ENCODE results near the gene BARD1.
"Not testable (repeated sequence)": the region's sequence is repeated elsewhere in the genome, so short reads cannot be mapped to it uniquely, and the experiment has no call there.

BARD1 gene

GRCh38 chr2:214753455-214753854, 56.0 kb downstream of the BARD1 start:
- no peak for DNase-seq

- DNase-seq, result no peak
Observed at GRCh38 chr2:214750529-214750928, 59.0 kb downstream of the BARD1 start.

- DNase-seq, result no peak
Observed at GRCh38 chr2:214747992-214748391, 61.5 kb downstream of the BARD1 start.

GRCh38 chr2:214742119-214742518, 67.4 kb downstream of the BARD1 start:
- DNase-seq, result no peak

GRCh38 chr2:214740867-214741395, 68.6 kb downstream of the BARD1 start:
- no peak for DNase-seq

- DNase-seq, result no peak
Observed at GRCh38 chr2:214737188-214737587, 72.3 kb downstream of the BARD1 start.

- DNase-seq, result peak; percentile 17
Observed at GRCh38 chr2:214730800-214731407, 78.6 kb downstream of the BARD1 start.

GRCh38 chr2:214730248-214730647, 79.2 kb downstream of the BARD1 start:
- DNase-seq, result no peak

GRCh38 chr2:214724741-214725140, 84.7 kb downstream of the BARD1 start:
- no peak for DNase-seq

GRCh38 chr2:214717837-214718236, 91.6 kb downstream of the BARD1 start:
- not testable (repeated sequence) for DNase-seq

- no peak for DNase-seq
Observed at GRCh38 chr2:214716811-214717560, 92.5 kb downstream of the BARD1 start.

- DNase-seq, result no peak
Observed at GRCh38 chr2:214715025-214715424, 94.5 kb downstream of the BARD1 start.

GRCh38 chr2:214713080-214713830, 96.2 kb downstream of the BARD1 start:
- no peak for DNase-seq

- no peak for DNase-seq
Observed at GRCh38 chr2:214710729-214711128, 98.8 kb downstream of the BARD1 start.

GRCh38 chr2:214706986-214707385, 102.5 kb downstream of the BARD1 start:
- no peak for DNase-seq

- no peak for DNase-seq
Observed at GRCh38 chr2:214699236-214699635, 110.2 kb downstream of the BARD1 start.

GRCh38 chr2:214696681-214697080, 112.8 kb downstream of the BARD1 start:
- DNase-seq, result no peak

GRCh38 chr2:214695789-214696188, 113.7 kb downstream of the BARD1 start:
- DNase-seq, result no peak

GRCh38 chr2:214683557-214683956, 125.9 kb downstream of the BARD1 start:
- not testable (repeated sequence) for DNase-seq

- no peak for DNase-seq
Observed at GRCh38 chr2:214679736-214680135, 129.7 kb downstream of the BARD1 start.

- no peak for DNase-seq
Observed at GRCh38 chr2:214676421-214677089, 132.9 kb downstream of the BARD1 start.

Measured in retina (tissue), 1 donor.